Measurements from ENCODE around the gene SORCS2.

DNA sequence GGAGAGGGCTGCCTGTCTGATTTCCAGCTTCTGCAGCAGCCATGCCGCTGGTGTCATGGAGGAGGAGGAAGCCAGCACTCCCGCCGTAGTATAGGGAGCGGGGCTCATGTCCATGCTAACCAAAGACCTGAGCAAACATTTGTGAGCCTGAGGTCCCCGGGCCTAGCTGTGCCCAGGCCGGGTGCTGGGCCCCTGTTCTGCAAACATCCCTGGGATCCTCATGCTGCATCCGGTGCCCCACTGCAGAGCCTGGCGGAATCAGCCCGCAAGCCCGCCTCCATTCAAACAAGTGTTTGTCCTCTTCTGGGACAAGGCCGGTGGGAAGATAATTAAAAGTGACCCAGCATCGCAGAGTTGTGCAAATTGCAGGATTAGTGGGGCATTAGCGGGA, 106.3 kb downstream of the SORCS2 start:
- TF ChIP-seq, protein P1, sequence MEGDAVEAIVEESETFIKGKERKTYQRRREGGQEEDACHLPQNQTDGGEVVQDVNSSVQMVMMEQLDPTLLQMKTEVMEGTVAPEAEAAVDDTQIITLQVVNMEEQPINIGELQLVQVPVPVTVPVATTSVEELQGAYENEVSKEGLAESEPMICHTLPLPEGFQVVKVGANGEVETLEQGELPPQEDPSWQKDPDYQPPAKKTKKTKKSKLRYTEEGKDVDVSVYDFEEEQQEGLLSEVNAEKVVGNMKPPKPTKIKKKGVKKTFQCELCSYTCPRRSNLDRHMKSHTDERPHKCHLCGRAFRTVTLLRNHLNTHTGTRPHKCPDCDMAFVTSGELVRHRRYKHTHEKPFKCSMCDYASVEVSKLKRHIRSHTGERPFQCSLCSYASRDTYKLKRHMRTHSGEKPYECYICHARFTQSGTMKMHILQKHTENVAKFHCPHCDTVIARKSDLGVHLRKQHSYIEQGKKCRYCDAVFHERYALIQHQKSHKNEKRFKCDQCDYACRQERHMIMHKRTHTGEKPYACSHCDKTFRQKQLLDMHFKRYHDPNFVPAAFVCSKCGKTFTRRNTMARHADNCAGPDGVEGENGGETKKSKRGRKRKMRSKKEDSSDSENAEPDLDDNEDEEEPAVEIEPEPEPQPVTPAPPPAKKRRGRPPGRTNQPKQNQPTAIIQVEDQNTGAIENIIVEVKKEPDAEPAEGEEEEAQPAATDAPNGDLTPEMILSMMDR (IDR thresholded peaks at IDR 0.05), result no peak
- no peak for TF ChIP-seq POLR2A (IDR thresholded peaks at IDR 0.05)
